Panc1 (cell line): ENCODE results near the gene CCDC141. TPM values are rescaled to one million over a fixed set of nuclear protein-coding genes. Genes with fewer than 3 reads are reported as not detected.

Experiments
- ATAC-seq: fragments of 200-7000 bp; cut with Tn5 transposase; 2 replicates; pipeline ENCODE4 v1.9.1; 2020; ENCODE audit warnings: mild to moderate bottlenecking, moderate library complexity
- Bru-seq: library from RNA; stranded (reverse); fragments of 400-500 nt; gene quantifications from one replicate; lab custom pipeline; 2021; lab: Mats Ljungman, UMichigan
- BruChase-seq, 2 experiments: library from RNA; stranded (reverse); fragments of 400-500 nt; gene quantifications; one replicate each; lab custom pipeline; 2021; lab: Mats Ljungman, UMichigan
- BruUV-seq: library from RNA; stranded (reverse); fragments of 400-500 nt; replicated peaks from 2 replicates; lab custom pipeline; 2021; lab: Mats Ljungman, UMichigan
- CTCF ChIA-PET: fragments of 300-600 bp; sonication (Branson Sonifier 250); formaldehyde crosslinking; loops from one replicate; lab custom pipeline; 2022; ENCODE audit warnings: antibody characterized with exemption; lab: Charles Lee
- POLR2A ChIA-PET: fragments of 300-600 bp; sonication (Branson Sonifier 250); formaldehyde crosslinking; loops from one replicate; lab custom pipeline; 2022; ENCODE audit warnings: antibody characterized with exemption; lab: Charles Lee
- DNase-seq: peaks from one replicate; pipeline ENCODE4 v3.0.0-alpha.2; 2010; ENCODE audit warnings: low read depth, low spot score
- H3K27ac ChIP-seq: 2 replicates; pipeline ENCODE4 v1.5.1; 2011; ENCODE audit warnings: mild to moderate bottlenecking, low read length, inconsistent platforms
- H3K27me3 ChIP-seq: fragments of 200-500 bp; sonication (Bioruptor generic); 2 replicates; pipeline ENCODE4 v1.6.0; 2014; ENCODE audit warnings: low read length, inconsistent platforms; ENCODE audit not compliant: control insufficient read depth, insufficient read depth
- H3K36me3 ChIP-seq: fragments of 200-500 bp; sonication (Bioruptor generic); 2 replicates; pipeline ENCODE4 v1.5.1; 2014; ENCODE audit warnings: inconsistent platforms, mild to moderate bottlenecking, low read length, moderate library complexity; ENCODE audit not compliant: control insufficient read depth, insufficient read depth
- H3K4me1 ChIP-seq: 2 replicates; pipeline ENCODE4 v1.5.1; 2011; ENCODE audit warnings: inconsistent platforms, mild to moderate bottlenecking, low read length, moderate library complexity; ENCODE audit not compliant: control insufficient read depth, insufficient read depth
- H3K4me3 ChIP-seq, 2 experiments: 2 replicates each; pipeline ENCODE4 v1.5.1; 2011 to 2012; ENCODE audit warnings: low read depth in 2 of 2, low read length in 2 of 2, mild to moderate bottlenecking in 2 of 2, inconsistent platforms in 1 of 2, moderate library complexity in 1 of 2
- H3K9me3 ChIP-seq: fragments of 200-500 bp; sonication (Bioruptor generic); 2 replicates; pipeline ENCODE4 v1.5.1; 2014; ENCODE audit warnings: low read depth, mild to moderate bottlenecking, inconsistent platforms, low read length, moderate library complexity; ENCODE audit not compliant: control insufficient read depth, insufficient read depth
- CTCF ChIP-seq: fragments of 450-650 bp; IDR thresholded peaks from 2 replicates; pipeline ENCODE4 v1.5.1; 2017; ENCODE audit warnings: mild to moderate bottlenecking
- POLR2AphosphoS5 ChIP-seq: IDR thresholded peaks from 2 replicates; pipeline ENCODE4 v1.6.1; 2012; ENCODE audit warnings: mild to moderate bottlenecking, low read depth, low read length, moderate library complexity
- REST ChIP-seq, 2 experiments: IDR thresholded peaks; 2 replicates each; pipeline ENCODE4 v1.6.1; 2011 to 2012; ENCODE audit warnings: low read depth in 2 of 2, control low read depth in 1 of 2, low read length in 1 of 2, mild to moderate bottlenecking in 1 of 2, moderate library complexity in 1 of 2; ENCODE audit not compliant: insufficient read depth in 1 of 2
- SIN3A ChIP-seq: IDR thresholded peaks from 2 replicates; pipeline ENCODE4 v1.6.1; 2012; ENCODE audit warnings: low read depth, mild to moderate bottlenecking, low read length, moderate library complexity, borderline replicate concordance; ENCODE audit not compliant: insufficient read depth
- TCF7L2 ChIP-seq: IDR thresholded peaks from 2 replicates; pipeline ENCODE4 v1.6.1; 2011; ENCODE audit warnings: mild to moderate bottlenecking, low read depth, low read length, inconsistent platforms
- in situ Hi-C: cut with HindIII; loops from 2 replicates; pipeline ENCODE4 v1.10.0; 2016; ENCODE audit warnings: low sequenced_read_pairs, low pct_unique_long_range_greater_than_20kb
- intact Hi-C: fragments of 100-400 bp; cut with micrococcal nuclease; formaldehyde crosslinking; loops from one replicate; pipeline ENCODE4 v1.10.0; 2022; ENCODE audit not compliant: unreplicated experiment
- long read RNA-seq: library from polyadenylated mRNA; unstranded; transcript quantifications from one replicate; pipeline ENCODE4 v2.0.0, GENCODE V29; 2021; ENCODE audit not compliant: unreplicated experiment
- polyA plus RNA-seq: library from polyadenylated mRNA; unstranded; fragments of >200 nt; gene quantifications from one replicate; pipeline ENCODE4 v1.2.1, GENCODE V29; 2012; ENCODE audit warnings: missing spikeins; ENCODE audit not compliant: insufficient read length
- total RNA-seq: library from RNA; stranded (reverse); gene quantifications from one replicate; pipeline ENCODE4 v1.2.1, GENCODE V29; 2021; ENCODE audit not compliant: unreplicated experiment

Gene CCDC141
- total RNA-seq, result 0.10 TPM
- not detected for polyA plus RNA-seq
- percentile 6 among the genes with signal in this experiment for Bru-seq, nascent RNA
- percentile 3 among the genes with signal in this experiment for BruChase-seq, experiment 1, labeled RNA remaining after a 2-hour chase
- percentile 5 among the genes with signal in this experiment for BruChase-seq, experiment 2, labeled RNA remaining after a 6-hour chase
- long read RNA-seq, result 0 reads

GRCh38 chr2:179049546-179050311 is at the start of gene CCDC141:
CCDC141 (minus strand) TSS chr2:179050137; CDS start chr2:179049941, 196 bp downstream.
- in situ Hi-C loops, result no loop called here
- no peak for ATAC-seq

More at GRCh38 chr2:179049546-179050311, at the start of gene CCDC141:
- TF ChIP-seq SIN3A (no peak), REST (IDR thresholded peaks at IDR 0.05; ENCODE audit: insufficient read depth in 1 of 2, low read depth in 2 of 2, low read length in 1 of 2) (no peak), TCF7L2 (no peak), CTCF (no peak), POLR2AphosphoS5 (no peak)
- H3K4me3 ChIP-seq, result no peak within 1 kb of the TSS
- H3K27ac ChIP-seq, result no peak within 1 kb of the TSS
- H3K27me3 ChIP-seq, result no peaks in the 10 kb centered on the region
- H3K9me3 ChIP-seq, result no peaks in the 10 kb centered on the region
- POLR2A ChIA-PET, result interaction anchor here (0.6 kb wide), 1 partner anchor 174 kb away, joined by 4 read pairs; no protein-coding TSS in a partner anchor
- DNase-seq, result no peak
- BruUV-seq, result no TSS peak
- CTCF ChIA-PET, result no interaction called here
- no peaks in the 10 kb centered on the region for H3K36me3 ChIP-seq
- H3K4me1 ChIP-seq, result no peaks in the 10 kb centered on the region
- intact Hi-C loops, result no loop called here
